HG02885 (cell line): ENCODE data around the gene ACP1.

Source experiments
- ATAC-seq: cut with Tn5 transposase; IDR thresholded peaks from one replicate; pipeline ENCODE4 v1.9.1; 2021; ENCODE audit warnings: mild to moderate bottlenecking; ENCODE audit not compliant: unreplicated experiment, poor library complexity

Gene ACP1

GRCh38 chr2:264493-265468 lies at the start of gene ACP1:
Gene ACP1, plus strand, starts transcription at chr2:264947. Its CDS starts 18 bp downstream, at chr2:264965.
- peak; percentile 83 for ATAC-seq

- ATAC-seq, result no peak
These were observed 48.7 kb upstream of the ACP1 start for GRCh38 chr2:216068-216467.

- no peak for ATAC-seq
These were observed 41.3 kb upstream of the ACP1 start for GRCh38 chr2:223451-223850.

- ATAC-seq, result no peak
These were observed 40.6 kb upstream of the ACP1 start for GRCh38 chr2:223971-224760.

- ATAC-seq, result no peak
These were observed 36.6 kb upstream of the ACP1 start for GRCh38 chr2:228115-228514.

- ATAC-seq, result no peak
These were observed 36.0 kb upstream of the ACP1 start for GRCh38 chr2:228518-229278.

- no peak for ATAC-seq
These were observed 33.1 kb upstream of the ACP1 start for GRCh38 chr2:231521-232185.

- no peak for ATAC-seq
These were observed 31.7 kb upstream of the ACP1 start for GRCh38 chr2:233030-233429.

- no peak for ATAC-seq
These were observed 30.3 kb upstream of the ACP1 start for GRCh38 chr2:234421-234820.

- ATAC-seq, result no peak
These were observed 27.7 kb upstream of the ACP1 start for GRCh38 chr2:236993-237539.

- ATAC-seq, result no peak
These were observed 26.9 kb upstream of the ACP1 start for GRCh38 chr2:237878-238277.

- no peak for ATAC-seq
These were observed 26.3 kb upstream of the ACP1 start for GRCh38 chr2:238431-238830.

GRCh38 chr2:238869-239268 lies 25.9 kb upstream of the ACP1 start:
- ATAC-seq, result no peak

- no peak for ATAC-seq
These were observed 20.2 kb upstream of the ACP1 start for GRCh38 chr2:244547-244946.

GRCh38 chr2:246489-247144 lies 18.1 kb upstream of the ACP1 start:
- peak; percentile 69 for ATAC-seq

GRCh38 chr2:248724-249123 lies 16.0 kb upstream of the ACP1 start:
- no peak for ATAC-seq

GRCh38 chr2:249538-250042 lies 15.2 kb upstream of the ACP1 start:
- no peak for ATAC-seq

GRCh38 chr2:252001-252602 lies 12.6 kb upstream of the ACP1 start:
- no peak for ATAC-seq

GRCh38 chr2:253202-253638 lies 11.5 kb upstream of the ACP1 start:
- ATAC-seq, result no peak
